Neutrophil (primary cell): ENCODE results near the gene CDK16.

Experiments
- H3K27ac ChIP-seq: fragments of 200-600 bp; sonication (generic); 2 replicates; pipeline ENCODE4 v1.5.1; 2016; ENCODE audit warnings: mild to moderate bottlenecking, moderate library complexity
- H3K27me3 ChIP-seq: fragments of 200-600 bp; sonication (generic); 2 replicates; pipeline ENCODE4 v1.6.0; 2016; ENCODE audit warnings: mild to moderate bottlenecking
- H3K36me3 ChIP-seq: fragments of 200-600 bp; sonication (generic); 2 replicates; pipeline ENCODE4 v1.5.1; 2017
- H3K4me1 ChIP-seq, 2 experiments: fragments of 200-600 bp in 1 of 2; sonication (generic) in 1 of 2; 1 replicate in 1 of 2; 2 replicates in 1 of 2; pipeline versions ENCODE4 v1.5.1 to v1.6.1; 2013 to 2016; ENCODE audit warnings: low read depth in 1 of 2, low read length in 1 of 2, mild to moderate bottlenecking in 1 of 2, moderate library complexity in 1 of 2; ENCODE audit not compliant: control insufficient read depth in 1 of 2, insufficient read depth in 1 of 2
- H3K4me3 ChIP-seq, 2 experiments: fragments of 200-600 bp in 1 of 2; sonication (generic) in 1 of 2; 1 replicate in 1 of 2; 2 replicates in 1 of 2; pipeline ENCODE4 v1.5.1; 2013 to 2016; ENCODE audit warnings: low read depth in 1 of 2, low read length in 1 of 2, mild to moderate bottlenecking in 1 of 2, moderate library complexity in 1 of 2
- H3K9me3 ChIP-seq: fragments of 200-600 bp; sonication (generic); 2 replicates; pipeline ENCODE4 v1.5.1; 2016
- TF ChIP-seq, protein P1 (sequence below): fragments of 200-600 bp; sonication (generic); IDR thresholded peaks from 2 replicates; pipeline ENCODE4 v1.5.1; 2016; ENCODE audit warnings: antibody characterized with exemption

CDK16 gene

DNA sequence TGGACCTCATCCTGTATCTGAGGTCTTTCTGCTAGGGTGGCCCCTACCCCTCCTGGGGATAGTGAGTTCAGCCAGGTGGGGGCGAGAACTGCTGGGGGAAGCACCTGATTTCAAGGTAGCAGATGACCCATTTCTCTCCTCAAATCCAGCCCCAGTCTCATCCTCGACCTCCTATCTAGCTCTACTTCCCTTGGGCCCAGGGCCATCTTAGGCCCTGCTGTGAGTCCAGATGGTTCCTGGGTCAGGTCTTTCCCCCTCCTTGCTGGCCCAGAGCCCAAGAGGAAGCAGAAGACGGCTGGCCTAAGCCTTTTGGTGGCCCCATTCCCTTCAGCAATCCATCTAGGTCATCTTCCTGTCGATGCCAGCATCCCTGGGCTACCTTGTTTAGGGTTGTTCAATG, 3.3 kb downstream of the CDK16 start:
- Histone ChIP-seq H3K4me3 (no peak overlapping the region), H3K27me3 (no peaks in the 10 kb centered on the region), H3K36me3 (peaks cover 36% of the 10 kb centered on the region), H3K4me1 (peaks cover 21 to 32% of the 10 kb centered on the region in 2 experiments), H3K9me3 (no peaks in the 10 kb centered on the region), H3K27ac (peak overlapping the region; percentile 33)
- TF ChIP-seq, protein P1, sequence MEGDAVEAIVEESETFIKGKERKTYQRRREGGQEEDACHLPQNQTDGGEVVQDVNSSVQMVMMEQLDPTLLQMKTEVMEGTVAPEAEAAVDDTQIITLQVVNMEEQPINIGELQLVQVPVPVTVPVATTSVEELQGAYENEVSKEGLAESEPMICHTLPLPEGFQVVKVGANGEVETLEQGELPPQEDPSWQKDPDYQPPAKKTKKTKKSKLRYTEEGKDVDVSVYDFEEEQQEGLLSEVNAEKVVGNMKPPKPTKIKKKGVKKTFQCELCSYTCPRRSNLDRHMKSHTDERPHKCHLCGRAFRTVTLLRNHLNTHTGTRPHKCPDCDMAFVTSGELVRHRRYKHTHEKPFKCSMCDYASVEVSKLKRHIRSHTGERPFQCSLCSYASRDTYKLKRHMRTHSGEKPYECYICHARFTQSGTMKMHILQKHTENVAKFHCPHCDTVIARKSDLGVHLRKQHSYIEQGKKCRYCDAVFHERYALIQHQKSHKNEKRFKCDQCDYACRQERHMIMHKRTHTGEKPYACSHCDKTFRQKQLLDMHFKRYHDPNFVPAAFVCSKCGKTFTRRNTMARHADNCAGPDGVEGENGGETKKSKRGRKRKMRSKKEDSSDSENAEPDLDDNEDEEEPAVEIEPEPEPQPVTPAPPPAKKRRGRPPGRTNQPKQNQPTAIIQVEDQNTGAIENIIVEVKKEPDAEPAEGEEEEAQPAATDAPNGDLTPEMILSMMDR = no peak

DNA sequence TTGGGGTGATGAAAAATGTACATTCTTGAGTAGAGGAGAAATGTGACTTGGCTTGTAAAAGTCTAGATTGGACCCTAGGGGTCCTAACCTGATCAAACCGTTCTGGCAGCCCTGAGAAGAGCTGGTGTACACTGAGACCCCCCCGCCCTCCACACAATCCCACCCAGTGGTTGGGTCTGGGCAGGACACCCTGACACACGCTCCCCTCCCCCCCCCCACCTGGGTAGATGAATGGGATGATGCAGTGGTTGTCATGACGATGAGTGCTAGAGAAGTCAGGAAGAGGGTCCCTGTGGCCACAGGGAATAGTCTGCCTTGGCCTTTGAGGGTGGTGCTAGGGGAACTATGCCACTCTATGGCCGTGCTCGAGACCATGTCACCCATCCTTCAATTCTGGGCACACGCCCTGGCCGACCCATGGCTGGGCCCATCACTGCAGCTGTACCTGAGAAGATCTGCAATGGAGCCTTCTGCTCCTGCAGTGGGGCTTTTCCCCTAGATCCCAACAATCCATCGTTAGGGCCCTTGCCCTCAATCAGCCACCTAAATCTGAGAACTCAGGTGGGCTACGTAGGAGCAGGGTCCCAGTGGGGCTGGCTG, 4.4 kb downstream of the CDK16 start:
- H3K36me3 ChIP-seq = peaks cover 45% of the 10 kb centered on the region
- H3K9me3 ChIP-seq = no peaks in the 10 kb centered on the region
- H3K4me3 ChIP-seq = no peak overlapping the region
- no peak overlapping the region for H3K27ac ChIP-seq
- TF ChIP-seq, protein P1 = no peak
- H3K27me3 ChIP-seq = no peaks in the 10 kb centered on the region
- peaks cover 14 to 23% of the 10 kb centered on the region in 2 experiments for H3K4me1 ChIP-seq

DNA sequence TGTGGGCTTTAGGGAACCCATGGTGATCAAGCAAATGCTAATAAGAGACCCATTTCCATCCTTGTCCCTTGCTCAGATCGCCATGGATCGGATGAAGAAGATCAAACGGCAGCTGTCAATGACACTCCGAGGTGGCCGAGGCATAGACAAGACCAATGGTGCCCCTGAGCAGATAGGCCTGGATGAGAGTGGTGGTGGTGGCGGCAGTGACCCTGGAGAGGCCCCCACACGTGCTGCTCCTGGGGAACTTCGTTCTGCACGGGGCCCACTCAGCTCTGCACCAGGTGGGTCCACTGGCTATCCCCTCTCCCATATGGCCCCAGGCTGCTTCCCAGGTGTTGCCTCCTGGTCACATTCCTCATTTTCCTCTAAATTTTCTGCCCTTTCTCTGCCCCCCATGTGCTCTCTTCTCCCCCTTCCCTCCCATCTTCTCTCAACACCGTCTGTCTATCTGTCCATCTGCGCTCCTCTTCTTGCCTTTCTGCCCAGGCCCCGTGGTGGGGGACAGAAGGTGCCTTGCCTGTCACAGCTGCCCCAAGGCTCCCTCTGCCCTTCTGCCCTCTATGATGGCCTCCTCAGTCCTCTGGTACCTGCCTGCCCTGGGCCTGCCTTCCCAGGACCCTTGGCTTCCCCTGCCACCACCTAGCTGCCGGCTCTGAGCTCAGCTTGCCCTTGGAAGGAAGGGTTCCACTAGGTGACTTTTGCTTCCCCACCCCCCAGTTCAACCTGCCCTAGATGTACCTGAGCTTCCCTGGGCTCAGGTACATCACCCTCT, 5.2 kb downstream of the CDK16 start:
- no peaks in the 10 kb centered on the region for H3K27me3 ChIP-seq
- H3K27ac ChIP-seq = no peak overlapping the region
- H3K9me3 ChIP-seq = no peaks in the 10 kb centered on the region
- no peak overlapping the region for H3K4me3 ChIP-seq
- TF ChIP-seq, protein P1 = no peak
- H3K4me1 ChIP-seq = peaks cover 14 to 23% of the 10 kb centered on the region in 2 experiments
- peaks cover 53% of the 10 kb centered on the region for H3K36me3 ChIP-seq

DNA sequence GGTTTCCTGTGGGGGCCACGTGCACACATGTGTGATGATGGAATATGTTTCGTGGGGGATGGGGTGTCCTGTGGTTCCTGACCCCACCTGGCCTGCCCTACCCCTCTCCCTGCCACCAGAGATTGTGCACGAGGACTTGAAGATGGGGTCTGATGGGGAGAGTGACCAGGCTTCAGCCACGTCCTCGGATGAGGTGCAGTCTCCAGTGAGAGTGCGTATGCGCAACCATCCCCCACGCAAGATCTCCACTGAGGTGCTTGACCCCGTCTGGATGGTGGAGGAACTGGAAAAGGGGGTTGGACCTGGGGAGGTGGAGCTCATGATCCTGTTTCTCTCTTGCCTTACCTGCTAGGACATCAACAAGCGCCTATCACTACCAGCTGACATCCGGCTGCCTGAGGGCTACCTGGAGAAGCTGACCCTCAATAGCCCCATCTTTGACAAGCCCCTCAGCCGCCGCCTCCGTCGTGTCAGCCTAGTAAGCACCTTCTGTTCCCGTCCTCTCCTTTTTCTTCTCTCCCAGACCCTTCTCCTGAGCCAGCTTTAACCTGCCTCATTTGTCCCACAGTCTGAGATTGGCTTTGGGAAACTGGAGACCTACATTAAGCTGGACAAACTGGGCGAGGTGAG, 5.9 kb downstream of the CDK16 start:
- no peaks in the 10 kb centered on the region for H3K9me3 ChIP-seq
- TF ChIP-seq, protein P1 = no peak

DNA sequence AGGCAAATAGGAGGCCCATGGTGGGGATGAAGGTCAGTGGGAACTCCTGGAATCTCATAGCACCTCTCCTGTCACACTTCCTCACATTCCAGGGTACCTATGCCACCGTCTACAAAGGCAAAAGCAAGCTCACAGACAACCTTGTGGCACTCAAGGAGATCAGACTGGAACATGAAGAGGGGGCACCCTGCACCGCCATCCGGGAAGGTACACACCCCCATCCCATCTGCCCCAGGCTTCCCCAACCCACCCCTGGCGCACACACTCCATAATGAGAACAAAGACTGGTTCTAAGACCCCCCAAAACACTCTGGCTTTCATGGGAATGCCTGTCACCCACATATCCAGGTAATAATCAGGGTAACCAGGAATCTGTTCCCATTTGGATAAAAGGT, 6.4 kb downstream of the CDK16 start:
- TF ChIP-seq, protein P1 = no peak
- Histone ChIP-seq H3K27ac (no peak overlapping the region), H3K9me3 (no peaks in the 10 kb centered on the region), H3K4me1 (peaks cover 5 to 14% of the 10 kb centered on the region in 2 experiments), H3K4me3 (no peak overlapping the region), H3K36me3 (peaks cover 55% of the 10 kb centered on the region), H3K27me3 (no peaks in the 10 kb centered on the region)

More for the DNA sequence above, 5.9 kb downstream of the CDK16 start:
- Histone ChIP-seq H3K4me3 (no peak overlapping the region), H3K36me3 (peaks cover 55% of the 10 kb centered on the region), H3K27me3 (no peaks in the 10 kb centered on the region), H3K4me1 (peaks cover 10 to 20% of the 10 kb centered on the region in 2 experiments), H3K27ac (no peak overlapping the region)
